ENCODE results near the gene FRMD8.

The FRMD8 gene

GRCh38 chr11:65436412-65437032 lies 50.1 kb downstream of the FRMD8 start:
- TF ChIP-seq CTCF (IDR thresholded peaks at IDR 0.05; ENCODE audit: extremely low read depth, insufficient read depth, missing control alignments), result no peak
- in situ Hi-C loops (cut with MboI; ENCODE audit: low pct_unique_long_range_greater_than_20kb, low sequenced_read_pairs, unreplicated experiment), result no loop called here
- DNase-seq (ENCODE audit: low spot score), result no peak

- in situ Hi-C loops (cut with MboI; ENCODE audit: low pct_unique_long_range_greater_than_20kb, low sequenced_read_pairs, unreplicated experiment), result no loop called here
- TF ChIP-seq CTCF (IDR thresholded peaks at IDR 0.05; ENCODE audit: extremely low read depth, insufficient read depth, missing control alignments), result no peak
- no peak for DNase-seq (ENCODE audit: low spot score)
Observed at GRCh38 chr11:65437436-65438227, 51.2 kb downstream of the FRMD8 start.

- in situ Hi-C loops (cut with MboI; ENCODE audit: low pct_unique_long_range_greater_than_20kb, low sequenced_read_pairs, unreplicated experiment), result no loop called here
- no peak for DNase-seq (ENCODE audit: low spot score)
- no peak for TF ChIP-seq CTCF (IDR thresholded peaks at IDR 0.05; ENCODE audit: extremely low read depth, insufficient read depth, missing control alignments)
Observed at GRCh38 chr11:65438257-65439151, 52.1 kb downstream of the FRMD8 start.

GRCh38 chr11:65439331-65440181 lies 53.1 kb downstream of the FRMD8 start:
- no peak for DNase-seq (ENCODE audit: low spot score)
- in situ Hi-C loops (cut with MboI; ENCODE audit: low pct_unique_long_range_greater_than_20kb, low sequenced_read_pairs, unreplicated experiment), result no loop called here
- TF ChIP-seq CTCF (IDR thresholded peaks at IDR 0.05; ENCODE audit: extremely low read depth, insufficient read depth, missing control alignments), result no peak

- DNase-seq (ENCODE audit: low spot score), result no peak
- in situ Hi-C loops (cut with MboI; ENCODE audit: low pct_unique_long_range_greater_than_20kb, low sequenced_read_pairs, unreplicated experiment), result no loop called here
- no peak for TF ChIP-seq CTCF (IDR thresholded peaks at IDR 0.05; ENCODE audit: extremely low read depth, insufficient read depth, missing control alignments)
Observed at GRCh38 chr11:65440831-65441499, 54.5 kb downstream of the FRMD8 start.

Measured in GM13977 (cell line).